Dermis microvascular lymphatic vessel endothelial cell (primary cell): Measurements from ENCODE around the gene ZFR2. TPM values are rescaled to one million over a fixed set of nuclear protein-coding genes. Genes with fewer than 3 reads are reported as not detected.
"Not testable (repeated sequence)": the region's sequence is repeated elsewhere in the genome, so short reads cannot be mapped to it uniquely, and the experiment has no call there.

Experiments used
- DNase-seq, 2 donors: peaks; one replicate each; pipeline versions ENCODE4 v3.0.0 to v3.0.0-alpha.2; 2010; ENCODE audit warnings: low read depth in 2 of 2
- total RNA-seq: library from RNA; depleted of rRNA; stranded (reverse); fragments of >200 nt; gene quantifications from 2 replicates; pipeline ENCODE4 v1.2.1, GENCODE V29; 2014

ZFR2 gene
- total RNA-seq, 1 donor from 2014 or later: 0.13 TPM

- DNase-seq: not testable (repeated sequence)
Observed at GRCh38 chr19:3874695-3875094, 5.9 kb upstream of the ZFR2 start.

GRCh38 chr19:3873151-3873550, 4.3 kb upstream of the ZFR2 start:
- DNase-seq: no peak

GRCh38 chr19:3867971-3868769, 668 bp downstream of the ZFR2 start:
- DNase-seq: no peak

- peak in 1 of 2 donors; percentile 20 for DNase-seq
Observed at GRCh38 chr19:3866910-3867638, 1.8 kb downstream of the ZFR2 start.

GRCh38 chr19:3863648-3864047, 5.2 kb downstream of the ZFR2 start:
- DNase-seq: no peak

- no peak for DNase-seq
Observed at GRCh38 chr19:3862826-3863500, 5.9 kb downstream of the ZFR2 start.

GRCh38 chr19:3860499-3860898, 8.3 kb downstream of the ZFR2 start:
- no peak for DNase-seq

GRCh38 chr19:3857449-3858003, 11.3 kb downstream of the ZFR2 start:
- no peak for DNase-seq

- DNase-seq: no peak
Observed at GRCh38 chr19:3855320-3855719, 13.5 kb downstream of the ZFR2 start.

- peak in 1 of 2 donors; percentile 47 for DNase-seq
Observed at GRCh38 chr19:3852614-3853254, 16.1 kb downstream of the ZFR2 start.

GRCh38 chr19:3852177-3852511, 16.7 kb downstream of the ZFR2 start:
- no peak for DNase-seq

- no peak for DNase-seq
Observed at GRCh38 chr19:3851254-3852176, 17.3 kb downstream of the ZFR2 start.

- no peak for DNase-seq
Observed at GRCh38 chr19:3850320-3850972, 18.4 kb downstream of the ZFR2 start.

- DNase-seq: no peak
Observed at GRCh38 chr19:3849787-3850186, 19.1 kb downstream of the ZFR2 start.

GRCh38 chr19:3849092-3849491, 19.7 kb downstream of the ZFR2 start:
- DNase-seq: peak; percentile 9 to 40

GRCh38 chr19:3844596-3844995, 24.2 kb downstream of the ZFR2 start:
- no peak for DNase-seq

GRCh38 chr19:3842948-3843347, 25.9 kb downstream of the ZFR2 start:
- no peak for DNase-seq

GRCh38 chr19:3840804-3841203, 28.0 kb downstream of the ZFR2 start:
- DNase-seq: no peak

GRCh38 chr19:3839941-3840340, 28.9 kb downstream of the ZFR2 start:
- no peak for DNase-seq

GRCh38 chr19:3838661-3839060, 30.2 kb downstream of the ZFR2 start:
- DNase-seq: no peak
